ENCODE results near the gene SMG6. TPM values are rescaled to one million over a fixed set of nuclear protein-coding genes. Genes with fewer than 3 reads are reported as not detected.

The SMG6 gene
- total and polyA plus RNA-seq, 2 donors (not counting 1 experiment from before 2014, with no cell fraction given), result 10.6 to 35.5 TPM

DNA sequence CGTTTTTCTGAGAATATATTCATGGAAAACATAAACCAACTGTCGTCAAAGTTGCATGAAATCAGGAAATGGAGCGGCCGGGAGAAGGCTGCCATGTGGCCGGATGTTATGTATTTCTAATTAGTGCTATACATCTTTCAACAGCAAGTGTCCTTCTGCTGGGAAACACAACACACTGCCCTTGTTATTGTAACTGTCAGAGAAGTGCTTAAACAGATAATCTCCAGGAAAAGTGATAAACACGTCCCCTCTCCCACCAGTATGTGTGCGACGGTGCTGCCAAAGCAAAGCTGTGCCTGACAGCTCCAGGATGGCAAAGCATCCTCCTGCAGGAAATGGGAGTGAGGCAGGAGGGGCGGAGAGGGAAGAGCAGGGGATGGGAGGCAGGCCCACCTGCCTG is 111.8 kb downstream of the SMG6 start:
- H3K4me3 Mint-ChIP-seq, result no peak overlapping the region
- no peak for TF ChIP-seq EZH2 (IDR thresholded peaks at IDR 0.05; ENCODE audit: borderline replicate concordance, insufficient read depth, low read depth, low read length, poor library complexity, severe bottlenecking)
- TF ChIP-seq, protein P1, sequence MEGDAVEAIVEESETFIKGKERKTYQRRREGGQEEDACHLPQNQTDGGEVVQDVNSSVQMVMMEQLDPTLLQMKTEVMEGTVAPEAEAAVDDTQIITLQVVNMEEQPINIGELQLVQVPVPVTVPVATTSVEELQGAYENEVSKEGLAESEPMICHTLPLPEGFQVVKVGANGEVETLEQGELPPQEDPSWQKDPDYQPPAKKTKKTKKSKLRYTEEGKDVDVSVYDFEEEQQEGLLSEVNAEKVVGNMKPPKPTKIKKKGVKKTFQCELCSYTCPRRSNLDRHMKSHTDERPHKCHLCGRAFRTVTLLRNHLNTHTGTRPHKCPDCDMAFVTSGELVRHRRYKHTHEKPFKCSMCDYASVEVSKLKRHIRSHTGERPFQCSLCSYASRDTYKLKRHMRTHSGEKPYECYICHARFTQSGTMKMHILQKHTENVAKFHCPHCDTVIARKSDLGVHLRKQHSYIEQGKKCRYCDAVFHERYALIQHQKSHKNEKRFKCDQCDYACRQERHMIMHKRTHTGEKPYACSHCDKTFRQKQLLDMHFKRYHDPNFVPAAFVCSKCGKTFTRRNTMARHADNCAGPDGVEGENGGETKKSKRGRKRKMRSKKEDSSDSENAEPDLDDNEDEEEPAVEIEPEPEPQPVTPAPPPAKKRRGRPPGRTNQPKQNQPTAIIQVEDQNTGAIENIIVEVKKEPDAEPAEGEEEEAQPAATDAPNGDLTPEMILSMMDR (IDR thresholded peaks at IDR 0.05), result no peak
- H3K27me3 Mint-ChIP-seq, result no peaks in the 10 kb centered on the region
- peaks cover 6 to 15% of the 10 kb centered on the region in 2 donors for H3K4me1 ChIP-seq (ENCODE audit: control insufficient read depth in 2 of 2, insufficient read depth in 2 of 2, low read length in 2 of 2)
- H3K79me2 ChIP-seq (ENCODE audit: control insufficient read depth, insufficient read depth, low read length), result no peaks in the 10 kb centered on the region
- H3K4me3 ChIP-seq (ENCODE audit: control extremely low read depth in 1 of 5, extremely low read depth in 1 of 5, insufficient read depth in 1 of 5, low read depth in 2 of 5, low read length in 4 of 5), result no peak overlapping the region
- H4K20me1 ChIP-seq (ENCODE audit: control insufficient read depth, insufficient read depth, low read length, poor library complexity, severe bottlenecking), result peaks cover 11% of the 10 kb centered on the region
- no peak overlapping the region for H3K27ac Mint-ChIP-seq
- H3K4me2 ChIP-seq (replicated peaks; ENCODE audit: low read depth, low read length, poor library complexity, severe bottlenecking), result no peak overlapping the region
- no peaks in the 10 kb centered on the region for H3K27me3 ChIP-seq (replicated peaks in 1 of 4; ENCODE audit: control extremely low read depth in 1 of 4, control insufficient read depth in 3 of 4, insufficient read depth in 4 of 4, low read length in 3 of 4)
- ChIA-PET CTCF (no interaction called here), POLR2A (no interaction called here)
- no peak for DNase-seq
- H2AFZ ChIP-seq (ENCODE audit: insufficient read depth, low read depth, low read length, poor library complexity, severe bottlenecking), result no peak overlapping the region
- no peaks in the 10 kb centered on the region for H3K9me3 Mint-ChIP-seq (ENCODE audit: insufficient read depth)
- peaks cover 0 to 18% of the 10 kb centered on the region in 2 experiments for H3K36me3 ChIP-seq (replicated peaks in 1 of 2; ENCODE audit: control extremely low read depth in 1 of 2, control insufficient read depth in 1 of 2, extremely low read depth in 1 of 2, insufficient read depth in 2 of 2, low read length in 1 of 2)
- no peaks in the 10 kb centered on the region for H3K9me3 ChIP-seq (ENCODE audit: control extremely low read depth in 1 of 3, control insufficient read depth in 2 of 3, insufficient read depth in 1 of 3, low read length in 2 of 3)
- WGBS (ENCODE audit: insufficient coverage), result 100% methylated on average over 4 of the region's 9 CpGs
- H3K27ac ChIP-seq (ENCODE audit: low read length in 2 of 2), result no peak overlapping the region
- ATAC-seq (ENCODE audit: low read depth), result no peak
- H3K4me1 Mint-ChIP-seq, result peaks cover 24% of the 10 kb centered on the region
- H3K9ac ChIP-seq (ENCODE audit: low read length), result no peak overlapping the region
- intact Hi-C loops (cut with micrococcal nuclease), result no loop called here

DNA sequence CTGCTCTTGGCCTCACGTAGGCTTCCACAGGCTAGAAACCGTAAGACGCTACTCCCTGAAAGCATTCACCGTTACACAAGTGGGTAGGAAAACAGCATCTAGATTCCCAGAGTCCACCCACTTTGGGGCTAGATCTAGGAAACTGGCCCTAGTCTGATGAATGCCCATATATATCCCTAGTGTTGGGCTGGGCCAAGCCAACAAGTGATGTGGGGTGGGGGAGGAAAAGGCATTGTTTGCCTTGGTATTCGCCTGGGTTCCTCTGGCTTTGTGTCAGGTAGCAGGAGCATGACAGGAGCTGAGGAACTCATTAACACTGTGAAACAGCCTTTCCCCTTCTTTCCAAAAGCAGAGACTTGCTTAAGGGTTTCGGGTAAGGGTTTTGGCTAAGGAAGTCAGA is 112.4 kb downstream of the SMG6 start:
- Histone ChIP-seq H4K20me1 (ENCODE audit: control insufficient read depth, insufficient read depth, low read length, poor library complexity, severe bottlenecking) (peaks cover 11% of the 10 kb centered on the region), H3K27me3 (replicated peaks in 1 of 4; ENCODE audit: control extremely low read depth in 1 of 4, control insufficient read depth in 3 of 4, insufficient read depth in 4 of 4, low read length in 3 of 4) (no peaks in the 10 kb centered on the region), H3K4me1 (ENCODE audit: control insufficient read depth in 2 of 2, insufficient read depth in 2 of 2, low read length in 2 of 2) (peaks cover 6 to 15% of the 10 kb centered on the region in 2 donors), H2AFZ (ENCODE audit: insufficient read depth, low read depth, low read length, poor library complexity, severe bottlenecking) (no peak overlapping the region), H3K4me3 (ENCODE audit: control extremely low read depth in 1 of 5, extremely low read depth in 1 of 5, insufficient read depth in 1 of 5, low read depth in 2 of 5, low read length in 4 of 5) (no peak overlapping the region), H3K79me2 (ENCODE audit: control insufficient read depth, insufficient read depth, low read length) (no peaks in the 10 kb centered on the region), H3K27ac (ENCODE audit: low read length in 2 of 2) (no peak overlapping the region), H3K9ac (ENCODE audit: low read length) (no peak overlapping the region), H3K9me3 (ENCODE audit: control extremely low read depth in 1 of 3, control insufficient read depth in 2 of 3, insufficient read depth in 1 of 3, low read length in 2 of 3) (no peaks in the 10 kb centered on the region), H3K4me2 (replicated peaks; ENCODE audit: low read depth, low read length, poor library complexity, severe bottlenecking) (no peak overlapping the region), H3K36me3 (replicated peaks in 1 of 2; ENCODE audit: control extremely low read depth in 1 of 2, control insufficient read depth in 1 of 2, extremely low read depth in 1 of 2, insufficient read depth in 2 of 2, low read length in 1 of 2) (peaks cover 0 to 24% of the 10 kb centered on the region in 2 experiments)
- H3K9me3 Mint-ChIP-seq (ENCODE audit: insufficient read depth), result no peaks in the 10 kb centered on the region
- ATAC-seq (ENCODE audit: low read depth) (no peak), DNase-seq (no peak)
- intact Hi-C loops (cut with micrococcal nuclease), result no loop called here
- no peak overlapping the region for H3K4me3 Mint-ChIP-seq
- 100% methylated on average over 4 of the region's 6 CpGs for WGBS (ENCODE audit: insufficient coverage)
- TF ChIP-seq, protein P1 (IDR thresholded peaks at IDR 0.05), result no peak
- no peak for TF ChIP-seq EZH2 (IDR thresholded peaks at IDR 0.05; ENCODE audit: borderline replicate concordance, insufficient read depth, low read depth, low read length, poor library complexity, severe bottlenecking)
- POLR2A ChIA-PET, result no interaction called here
- no peak overlapping the region for H3K27ac Mint-ChIP-seq
- H3K27me3 Mint-ChIP-seq, result no peaks in the 10 kb centered on the region
- peaks cover 24% of the 10 kb centered on the region for H3K4me1 Mint-ChIP-seq
- CTCF ChIA-PET, result no interaction called here

All from B cell (primary cell).